Endothelial cell of umbilical vein (primary cell): ENCODE measurements around the gene ETFB.

ENCODE experiments used
- CTCF ChIP-seq, 2 donors: IDR thresholded peaks; 1 replicate in 1 of 2; 2 replicates in 1 of 2; pipeline ENCODE4 v1.5.1; 2011; ENCODE audit warnings: low read length in 2 of 2, mild to moderate bottlenecking in 2 of 2, moderate library complexity in 2 of 2, control low read depth in 1 of 2, inconsistent platforms in 1 of 2, low read depth in 1 of 2; ENCODE audit not compliant: insufficient read depth in 1 of 2; ENCODE audit errors: extremely low read depth in 1 of 2
- EZH2 ChIP-seq: IDR thresholded peaks from 2 replicates; pipeline ENCODE4 v1.6.1; 2012; ENCODE audit warnings: borderline replicate concordance, low read depth, mild to moderate bottlenecking, moderate library complexity, low read length, inconsistent platforms; ENCODE audit not compliant: severe bottlenecking
- FOS ChIP-seq: IDR thresholded peaks from 2 replicates; pipeline ENCODE4 v1.6.1; 2011; ENCODE audit warnings: mild to moderate bottlenecking, low read length, moderate library complexity, borderline replicate concordance; ENCODE audit not compliant: insufficient read depth
- JUN ChIP-seq: IDR thresholded peaks from 2 replicates; pipeline ENCODE4 v1.6.1; 2011; ENCODE audit warnings: borderline replicate concordance, low read depth; ENCODE audit not compliant: insufficient read length, insufficient read depth
- MAX ChIP-seq: IDR thresholded peaks from 2 replicates; pipeline ENCODE4 v1.6.1; 2011; ENCODE audit not compliant: insufficient read depth, insufficient read length
- POLR2A ChIP-seq: IDR thresholded peaks from 2 replicates; pipeline ENCODE4 v1.6.1; 2012; ENCODE audit warnings: low read depth, mild to moderate bottlenecking, control low read depth, low read length

GRCh38 chr19:51398096-51398704 is 32.0 kb upstream of the ETFB start:
- TF ChIP-seq POLR2A (no peak), JUN (no peak), CTCF (IDR thresholded peaks at IDR 0.05; ENCODE audit: extremely low read depth in 1 of 2, insufficient read depth in 1 of 2, low read depth in 1 of 2, low read length in 2 of 2) (peak; percentile 9 to 42), EZH2 (no peak), MAX (no peak), FOS (no peak)
